Testis (tissue), 3 donors: Measurements from ENCODE around the gene ZNF549. TPM values are rescaled to one million over a fixed set of nuclear protein-coding genes. Genes with fewer than 3 reads are reported as not detected.

Source experiments
- DNase-seq: peaks from one replicate; pipeline ENCODE4 v3.0.0-alpha.2; 2019
- H3K27ac ChIP-seq, 2 donors: fragments of 200-600 bp; sonication (generic); one replicate each; pipeline ENCODE4 v1.5.1; 2019
- H3K27me3 ChIP-seq: fragments of 200-600 bp; sonication (generic); one replicate; pipeline ENCODE4 v1.5.1; 2019
- H3K36me3 ChIP-seq: fragments of 200-600 bp; sonication (generic); one replicate; pipeline ENCODE4 v1.5.1; 2017; ENCODE audit warnings: low read depth; ENCODE audit errors: missing control alignments
- H3K4me1 ChIP-seq: fragments of 200-600 bp; sonication (generic); one replicate; pipeline ENCODE4 v1.5.1; 2019
- H3K4me3 ChIP-seq, 2 donors: fragments of 200-600 bp; sonication (generic); one replicate each; pipeline ENCODE4 v1.5.1; 2017 to 2019
- H3K9me3 ChIP-seq: fragments of 200-600 bp; sonication (generic); one replicate; pipeline ENCODE4 v1.5.1; 2017
- CTCF ChIP-seq, 3 experiments: fragments of 450-650 bp in 2 of 3; fragments of 200-600 bp in 1 of 3; sonication (generic) in 1 of 3; IDR thresholded peaks; one replicate each; pipeline ENCODE4 v1.5.1; 2016 to 2019; ENCODE audit warnings: antibody characterized with exemption in 3 of 3, mild to moderate bottlenecking in 2 of 3, moderate library complexity in 1 of 3
- POLR2A ChIP-seq: fragments of 450-650 bp; IDR thresholded peaks from one replicate; pipeline ENCODE4 v1.6.1; 2017; ENCODE audit warnings: antibody characterized with exemption, mild to moderate bottlenecking, moderate library complexity
- WGBS, 2 donors: methylation state at CpG; one replicate each; pipeline ENCODE4 v1.1.5; 2018; 5-methylcytosine and 5-hydroxymethylcytosine counted together
- intact Hi-C: fragments of 100-400 bp; cut with DNase I; formaldehyde crosslinking; loops from one replicate; pipeline ENCODE4 v1.15.1; 2023; ENCODE audit warnings: low total_unique reads
- polyA plus RNA-seq: library from polyadenylated mRNA; stranded (reverse); fragments of 350-450 nt; fragmentation: Illumina TruSeq; extraction: RNeasy Lipid Tissue Mini Kit (QIAGEN cat#74804); gene quantifications from one replicate; pipeline ENCODE4 v1.2.3, GENCODE V29; 2014; ENCODE audit warnings: low read depth, low replicate concordance; ENCODE audit not compliant: insufficient read depth
- total RNA-seq, 2 donors: library from RNA; depleted of rRNA; stranded (reverse); fragments of >200 nt; gene quantifications; one replicate each; pipeline ENCODE4 v1.2.3, GENCODE V29; 2016

The ZNF549 gene
- total and polyA plus RNA-seq, 3 donors from 2014 or later = 6.9 to 13.5 (median 12.8) TPM

- Histone ChIP-seq H3K27me3 (no peaks in the 10 kb centered on the region), H3K4me3 (peak overlapping the region; percentile 83 to 92), H3K27ac (peak overlapping the region in 1 of 2 donors; percentile 34), H3K4me1 (peaks cover 9% of the 10 kb centered on the region), H3K36me3 (no peaks in the 10 kb centered on the region), H3K9me3 (no peaks in the 10 kb centered on the region)
- intact Hi-C loops = no loop called here
- 0% methylated on average over 14 to 22 of the region's 22 CpGs for WGBS, 2 donors
- TF ChIP-seq CTCF (IDR thresholded peaks at IDR 0.05) = no peak
- no peak for TF ChIP-seq POLR2A
- peak; percentile 31 for DNase-seq
Measured at GRCh38 chr19:57559008-57559403, 31.9 kb downstream of the ZNF549 start.

GRCh38 chr19:57559404-57560025 is 32.4 kb downstream of the ZNF549 start, which contains the start of gene ZNF550:
Gene ZNF550 (minus strand): TSS chr19:57559863. CDS start chr19:57559682, 181 bp downstream.
- peak; percentile 95 for DNase-seq
- peaks cover 9% of the 10 kb centered on the region for H3K4me1 ChIP-seq
- TF ChIP-seq CTCF (IDR thresholded peaks at IDR 0.05) (no peak), POLR2A (no peak)
- no peaks in the 10 kb centered on the region for H3K27me3 ChIP-seq
- intact Hi-C loops = no loop called here
- peak within 1 kb of the TSS; percentile 34 to 45 for H3K27ac ChIP-seq
- 0 to 1% methylated on average over 15 to 53 of the region's 56 CpGs for WGBS, 2 donors
- peak within 1 kb of the TSS; percentile 83 to 92 for H3K4me3 ChIP-seq
- no peaks in the 10 kb centered on the region for H3K9me3 ChIP-seq
- no peaks in the 10 kb centered on the region for H3K36me3 ChIP-seq

- DNase-seq = no peak
- H3K4me3 ChIP-seq = peak overlapping the region; percentile 83 to 92
- intact Hi-C loops = no loop called here
- H3K4me1 ChIP-seq = peaks cover 9% of the 10 kb centered on the region
- H3K27ac ChIP-seq = peak overlapping the region; percentile 12 to 45
- H3K9me3 ChIP-seq = no peaks in the 10 kb centered on the region
- H3K27me3 ChIP-seq = no peaks in the 10 kb centered on the region
- 22 to 39% methylated on average over 19 to 23 of the region's 23 CpGs for WGBS, 2 donors
- no peaks in the 10 kb centered on the region for H3K36me3 ChIP-seq
- TF ChIP-seq CTCF (IDR thresholded peaks at IDR 0.05) = no peak
- no peak for TF ChIP-seq POLR2A
Measured at GRCh38 chr19:57560049-57560491, 32.9 kb downstream of the ZNF549 start.

- TF ChIP-seq POLR2A (no peak), CTCF (IDR thresholded peaks at IDR 0.05) (no peak)
- H3K4me1 ChIP-seq = peaks cover 8% of the 10 kb centered on the region
- intact Hi-C loops = no loop called here
- DNase-seq = no peak
- H3K9me3 ChIP-seq = peaks cover 5% of the 10 kb centered on the region
- H3K4me3 ChIP-seq = no peak overlapping the region
- 79 to 100% methylated on average over 1 of the region's 1 CpG for WGBS, 2 donors
- no peak overlapping the region for H3K27ac ChIP-seq
- no peaks in the 10 kb centered on the region for H3K36me3 ChIP-seq
- H3K27me3 ChIP-seq = no peaks in the 10 kb centered on the region
Measured at GRCh38 chr19:57563547-57563946, 36.4 kb downstream of the ZNF549 start.
